ENCODE data around the gene COL24A1.

The COL24A1 gene

GRCh38 chr1:86110451-86111129 lies 46.0 kb downstream of the COL24A1 start:
- Histone ChIP-seq H3F3A (ENCODE audit: insufficient read depth, low read length) (no peaks in the 10 kb centered on the region), H3K27ac (ENCODE audit: low read depth, low read length, poor library complexity, severe bottlenecking) (no peak overlapping the region), H3K36me3 (ENCODE audit: insufficient read depth, low read length) (no peaks in the 10 kb centered on the region), H3K27me3 (ENCODE audit: insufficient read depth, low read length) (no peaks in the 10 kb centered on the region), H3K9me2 (ENCODE audit: low read depth, low read length) (no peaks in the 10 kb centered on the region), H3K4me2 (ENCODE audit: low read length) (no peak overlapping the region), H3K4me3 (ENCODE audit: low read depth, low read length, poor library complexity, severe bottlenecking) (no peak overlapping the region), H3K4me1 (ENCODE audit: insufficient read depth, low read length, severe bottlenecking) (no peaks in the 10 kb centered on the region), H3K9me3 (ENCODE audit: low read length) (no peaks in the 10 kb centered on the region), H3K9ac (ENCODE audit: low read length) (no peak overlapping the region), H4K20me1 (ENCODE audit: insufficient read depth, low read length) (no peaks in the 10 kb centered on the region), H3K79me2 (ENCODE audit: insufficient read depth, low read length) (no peaks in the 10 kb centered on the region), H2AFZ (ENCODE audit: low read length) (no peak overlapping the region)
- TF ChIP-seq CTCF (IDR thresholded peaks at IDR 0.05; ENCODE audit: low read length) = no peak
- no peak for TF ChIP-seq EZH2 (IDR thresholded peaks at IDR 0.05; ENCODE audit: borderline replicate concordance, low read length)

GRCh38 chr1:86105533-86105866 lies 51.1 kb downstream of the COL24A1 start:
- H3K4me1 ChIP-seq (ENCODE audit: insufficient read depth, low read length, severe bottlenecking) = no peaks in the 10 kb centered on the region
- no peaks in the 10 kb centered on the region for H4K20me1 ChIP-seq (ENCODE audit: insufficient read depth, low read length)
- H3K4me2 ChIP-seq (ENCODE audit: low read length) = no peak overlapping the region
- H3K9me3 ChIP-seq (ENCODE audit: low read length) = no peaks in the 10 kb centered on the region
- no peaks in the 10 kb centered on the region for H3K79me2 ChIP-seq (ENCODE audit: insufficient read depth, low read length)
- no peaks in the 10 kb centered on the region for H3K27me3 ChIP-seq (ENCODE audit: insufficient read depth, low read length)
- no peaks in the 10 kb centered on the region for H3F3A ChIP-seq (ENCODE audit: insufficient read depth, low read length)
- H3K36me3 ChIP-seq (ENCODE audit: insufficient read depth, low read length) = no peaks in the 10 kb centered on the region
- no peaks in the 10 kb centered on the region for H3K9me2 ChIP-seq (ENCODE audit: low read depth, low read length)
- H3K9ac ChIP-seq (ENCODE audit: low read length) = no peak overlapping the region
- H3K4me3 ChIP-seq (ENCODE audit: low read depth, low read length, poor library complexity, severe bottlenecking) = no peak overlapping the region
- TF ChIP-seq EZH2 (IDR thresholded peaks at IDR 0.05; ENCODE audit: borderline replicate concordance, low read length) (no peak), CTCF (IDR thresholded peaks at IDR 0.05; ENCODE audit: low read length) (no peak)
- no peak overlapping the region for H2AFZ ChIP-seq (ENCODE audit: low read length)
- no peak overlapping the region for H3K27ac ChIP-seq (ENCODE audit: low read depth, low read length, poor library complexity, severe bottlenecking)

DNA sequence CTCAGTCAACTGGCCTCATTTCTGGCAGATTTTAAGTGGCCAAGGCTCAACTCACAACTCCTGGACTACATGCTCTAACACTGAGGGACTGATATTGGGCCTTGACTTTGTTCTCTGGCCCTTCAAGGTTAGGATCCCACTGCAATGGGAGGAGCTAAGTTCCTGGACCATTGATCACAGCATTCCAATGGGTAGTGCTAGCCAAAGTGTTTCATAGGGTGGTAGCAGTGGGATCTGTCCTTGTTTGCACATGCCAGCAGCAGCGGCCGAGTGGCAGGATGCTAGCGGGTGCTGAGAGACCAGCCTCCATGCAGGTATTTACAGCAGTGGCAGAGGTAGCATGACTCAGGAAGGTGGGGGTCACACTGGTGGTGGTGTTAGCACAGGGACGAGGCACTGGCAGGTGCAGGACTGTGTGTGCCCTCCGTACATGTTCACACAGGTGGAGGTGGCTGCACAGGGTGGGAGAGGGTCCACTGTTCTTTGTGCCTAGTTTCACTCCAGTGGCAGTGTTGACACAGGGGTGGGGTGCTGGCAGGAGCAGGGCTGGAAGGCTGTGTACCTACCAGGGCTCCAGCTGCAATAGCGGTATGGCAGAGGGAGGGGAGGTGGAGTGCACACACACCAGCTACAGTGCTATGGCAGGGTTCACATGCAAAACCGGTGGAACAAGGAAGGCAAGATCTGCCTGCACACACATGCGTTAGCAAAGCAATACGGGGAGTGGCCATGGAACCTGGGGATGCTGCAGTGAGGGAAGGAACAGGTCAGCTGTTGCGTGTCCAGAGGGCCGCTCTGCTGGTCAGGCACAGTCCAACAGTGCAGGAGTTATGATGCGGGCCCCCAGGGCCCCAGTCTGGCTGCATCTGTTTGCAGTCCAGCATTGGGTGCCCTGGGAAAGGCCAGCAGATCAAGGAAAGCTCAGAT lies 51.7 kb downstream of the COL24A1 start:
- Histone ChIP-seq H3K27ac (ENCODE audit: low read depth, low read length, poor library complexity, severe bottlenecking) (no peak overlapping the region), H3K4me3 (ENCODE audit: low read depth, low read length, poor library complexity, severe bottlenecking) (no peak overlapping the region), H3K79me2 (ENCODE audit: insufficient read depth, low read length) (no peaks in the 10 kb centered on the region), H4K20me1 (ENCODE audit: insufficient read depth, low read length) (no peaks in the 10 kb centered on the region), H3K4me2 (ENCODE audit: low read length) (no peak overlapping the region), H3K4me1 (ENCODE audit: insufficient read depth, low read length, severe bottlenecking) (no peaks in the 10 kb centered on the region), H3K9ac (ENCODE audit: low read length) (no peak overlapping the region), H3K36me3 (ENCODE audit: insufficient read depth, low read length) (no peaks in the 10 kb centered on the region), H3K27me3 (ENCODE audit: insufficient read depth, low read length) (no peaks in the 10 kb centered on the region), H3K9me3 (ENCODE audit: low read length) (no peaks in the 10 kb centered on the region), H3K9me2 (ENCODE audit: low read depth, low read length) (no peaks in the 10 kb centered on the region), H3F3A (ENCODE audit: insufficient read depth, low read length) (no peaks in the 10 kb centered on the region), H2AFZ (ENCODE audit: low read length) (no peak overlapping the region)
- TF ChIP-seq CTCF (IDR thresholded peaks at IDR 0.05; ENCODE audit: low read length) (no peak), EZH2 (IDR thresholded peaks at IDR 0.05; ENCODE audit: borderline replicate concordance, low read length) (no peak)

All from OCI-LY1 (cell line).